ENCODE measurements around the gene DNAH3. TPM values are rescaled to one million over a fixed set of nuclear protein-coding genes. Genes with fewer than 3 reads are reported as not detected.

Gene DNAH3
- total and polyA plus RNA-seq, 2 of the 13 experiments (the other 11 are each of a cell fraction or from before 2014, with no cell fraction given), result 0.07 to 0.08 TPM

GRCh38 chr16:21038197-21038596 lies 112.4 kb downstream of the DNAH3 start (continued):
- TF ChIP-seq ATF2 (CRISPR knock-in tag; IDR thresholded peaks at IDR 0.05) (no peak), SP5 (CRISPR knock-in tag; IDR thresholded peaks at IDR 0.05; ENCODE audit: borderline replicate concordance, low read depth) (peak; percentile 51; the same call in 1 of the 2 replicates), NR0B2 (CRISPR knock-in tag; IDR thresholded peaks at IDR 0.05) (no peak), NFATC3 (CRISPR knock-in tag; IDR thresholded peaks at IDR 0.05) (no peak), IKZF1 (IDR thresholded peaks at IDR 0.05) (no peak), FOXK1 (CRISPR knock-in tag; IDR thresholded peaks at IDR 0.05; ENCODE audit: borderline replicate concordance, low read depth) (no peak), ZSCAN25 (CRISPR knock-in tag; IDR thresholded peaks at IDR 0.05) (no peak), ZNF543 (CRISPR knock-in tag; IDR thresholded peaks at IDR 0.05) (no peak), ZBTB44 (CRISPR knock-in tag; IDR thresholded peaks at IDR 0.05) (no peak), E2F5 (CRISPR knock-in tag; conservative IDR thresholded peaks at IDR 0.05) (no peak), ZNF430 (CRISPR knock-in tag; IDR thresholded peaks at IDR 0.05) (no peak), HDAC1 (CRISPR knock-in tag; IDR thresholded peaks at IDR 0.05) (no peak), NFE2L1 (CRISPR knock-in tag; IDR thresholded peaks at IDR 0.05; ENCODE audit: borderline replicate concordance) (no peak), AKNA (CRISPR knock-in tag; IDR thresholded peaks at IDR 0.05; ENCODE audit: borderline replicate concordance) (no peak), CEBPG (CRISPR knock-in tag; IDR thresholded peaks at IDR 0.05) (peak; percentile 86), DDIT3 (CRISPR knock-in tag; IDR thresholded peaks at IDR 0.05) (no peak), ZNF737 (CRISPR knock-in tag; IDR thresholded peaks at IDR 0.05; ENCODE audit: borderline replicate concordance) (no peak), ZNF503 (CRISPR knock-in tag; IDR thresholded peaks at IDR 0.05) (no peak), SMAD3 (CRISPR knock-in tag; IDR thresholded peaks at IDR 0.05) (no peak)

Data from HepG2 (cell line).